Karpas-422 (cell line): ENCODE results near the gene SCLT1. TPM values are rescaled to one million over a fixed set of nuclear protein-coding genes. Genes with fewer than 3 reads are reported as not detected.

Source experiments
- DNase-seq: peaks from one replicate; pipeline ENCODE4 v3.0.0-alpha.2; 2015
- H2AFZ ChIP-seq: fragments of 200-600 bp; sonication (generic); 2 replicates; pipeline ENCODE4 v1.6.1; 2014; ENCODE audit warnings: antibody characterized with exemption, low read length, mixed read lengths
- H3K27ac ChIP-seq: fragments of 200-600 bp; sonication (generic); 2 replicates; pipeline ENCODE4 v1.5.1; 2014; ENCODE audit warnings: mild to moderate bottlenecking, low read length, moderate library complexity
- H3K27me3 ChIP-seq: fragments of 200-600 bp; sonication (generic); 2 replicates; pipeline ENCODE4 v1.6.1; 2014; ENCODE audit warnings: low read length, mixed read lengths
- H3K36me3 ChIP-seq: fragments of 200-600 bp; sonication (generic); 2 replicates; pipeline ENCODE4 v1.6.1; 2014; ENCODE audit warnings: low read length, mixed read lengths; ENCODE audit not compliant: insufficient read depth
- H3K4me1 ChIP-seq: fragments of 200-600 bp; sonication (generic); 2 replicates; pipeline ENCODE4 v1.6.1; 2014; ENCODE audit warnings: mild to moderate bottlenecking, low read length, mixed read lengths
- H3K4me2 ChIP-seq: fragments of 200-600 bp; sonication (generic); 2 replicates; pipeline ENCODE4 v1.6.1; 2014; ENCODE audit warnings: low read length, low read depth, mild to moderate bottlenecking; ENCODE audit not compliant: poor library complexity, severe bottlenecking
- H3K4me3 ChIP-seq: fragments of 200-600 bp; sonication (generic); 2 replicates; pipeline ENCODE4 v1.5.1; 2014; ENCODE audit warnings: mild to moderate bottlenecking, antibody characterized with exemption, low read length, mixed read lengths
- H3K79me2 ChIP-seq: fragments of 200-600 bp; sonication (generic); 2 replicates; pipeline ENCODE4 v1.6.1; 2014; ENCODE audit warnings: mild to moderate bottlenecking, low read length, mixed read lengths
- H3K9ac ChIP-seq: fragments of 200-600 bp; sonication (generic); 2 replicates; pipeline ENCODE4 v1.6.0; 2014; ENCODE audit warnings: low read length
- H3K9me2 ChIP-seq: fragments of 200-600 bp; sonication (generic), shearing (Covaris generic); replicated peaks from 2 replicates; pipeline ENCODE4 v1.6.0; 2014; ENCODE audit warnings: mild to moderate bottlenecking, low read length, moderate library complexity; ENCODE audit not compliant: insufficient read depth
- H3K9me3 ChIP-seq: fragments of 300-700, 200-600 bp; sonication (generic); 2 replicates; pipeline ENCODE4 v1.6.1; 2014; ENCODE audit warnings: low read length, mixed read lengths
- H4K20me1 ChIP-seq: fragments of 200-600 bp; sonication (generic); 2 replicates; pipeline ENCODE4 v1.6.1; 2014; ENCODE audit warnings: mild to moderate bottlenecking, antibody characterized with exemption, low read length, low read depth; ENCODE audit not compliant: insufficient read depth
- total RNA-seq: library from RNA; depleted of rRNA; stranded (reverse); fragments of >200 nt; shearing (Covaris generic); gene quantifications from 2 replicates; pipeline ENCODE4 v1.2.3, GENCODE V29; 2014; ENCODE audit warnings: low replicate concordance

SCLT1 gene
- total RNA-seq, 1 experiment from 2014 or later, result 79.9 TPM

DNA sequence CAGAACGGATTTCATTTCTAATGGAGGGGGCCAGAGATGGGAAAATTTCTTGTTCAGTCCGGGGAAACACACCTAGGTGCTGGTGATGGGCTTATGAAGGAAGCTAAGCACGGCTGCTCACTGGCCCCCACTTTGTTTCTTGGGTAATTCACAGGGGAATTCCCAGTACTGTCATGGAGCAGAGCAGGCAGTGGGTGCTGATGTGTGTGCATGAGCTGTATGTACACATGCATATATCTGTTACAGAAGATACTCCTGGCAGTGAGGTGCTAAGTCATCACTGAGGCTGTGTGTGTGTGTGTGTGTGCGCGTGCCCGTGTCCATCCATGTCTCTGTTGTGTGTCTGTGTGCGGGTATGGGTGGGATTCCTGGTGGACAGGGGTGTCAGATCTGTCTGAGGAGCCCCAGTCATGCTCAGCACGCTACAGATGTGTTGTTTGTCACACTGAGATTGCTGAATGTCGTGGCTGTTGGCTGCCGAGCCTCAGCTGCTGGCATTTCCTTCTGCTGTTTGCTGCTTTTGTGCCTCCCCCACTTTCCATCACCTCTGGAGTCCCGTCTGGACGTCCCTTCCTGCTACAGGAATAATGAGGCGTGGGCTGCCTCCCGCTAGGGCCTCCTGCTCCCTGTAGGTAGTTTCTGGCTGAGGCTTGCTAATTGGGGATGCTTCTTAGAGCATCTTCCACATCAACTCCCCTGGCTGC lies 230.6 kb downstream of the SCLT1 start:
- Histone ChIP-seq H3K9me2 (no peaks in the 10 kb centered on the region), H3K9me3 (no peaks in the 10 kb centered on the region), H3K27me3 (no peaks in the 10 kb centered on the region), H3K79me2 (peaks cover 64% of the 10 kb centered on the region), H2AFZ (no peak overlapping the region), H3K4me1 (peaks cover 42% of the 10 kb centered on the region), H4K20me1 (peaks cover 11% of the 10 kb centered on the region; the same call in 1 of the 2 replicates), H3K4me2 (no peak overlapping the region), H3K36me3 (peaks cover 72% of the 10 kb centered on the region), H3K4me3 (no peak overlapping the region), H3K27ac (0 out of 2 replicates have a peak overlapping the region, but pooled peaks have one; percentile 6), H3K9ac (no peak overlapping the region)
- DNase-seq, result no peak

DNA sequence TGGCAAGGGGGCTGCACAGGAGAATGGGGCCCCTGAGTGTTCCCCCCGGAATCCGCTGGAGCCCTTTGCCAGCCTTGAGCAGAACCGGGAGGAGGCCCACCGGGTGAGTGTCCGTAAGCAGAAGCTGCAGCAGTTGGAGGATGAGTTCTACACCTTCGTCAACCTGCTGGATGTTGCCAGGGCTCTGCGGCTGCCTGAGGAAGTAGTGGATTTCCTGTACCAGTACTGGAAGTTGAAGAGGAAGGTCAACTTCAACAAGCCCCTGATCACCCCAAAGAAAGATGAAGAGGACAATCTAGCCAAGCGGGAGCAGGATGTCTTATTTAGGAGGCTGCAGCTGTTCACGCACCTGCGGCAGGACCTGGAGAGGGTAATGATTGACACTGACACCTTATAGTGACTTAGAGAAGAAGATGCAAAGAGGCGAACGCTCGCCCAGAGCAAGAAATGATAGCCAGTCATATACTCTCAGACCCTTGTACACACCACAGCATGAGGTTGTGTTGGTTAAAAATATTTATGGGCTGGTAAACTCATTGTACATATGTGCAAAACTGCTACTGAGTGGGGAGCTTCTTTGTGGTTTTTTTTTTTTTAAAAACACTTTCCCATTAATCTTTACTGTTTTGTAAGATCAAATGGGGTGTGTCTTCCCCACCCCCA lies 231.4 kb downstream of the SCLT1 start:
- H3K4me1 ChIP-seq, result peaks cover 42% of the 10 kb centered on the region
- H2AFZ ChIP-seq, result no peak overlapping the region
- no peaks in the 10 kb centered on the region for H3K9me3 ChIP-seq
- 0 out of 2 replicates have a peak overlapping the region, but pooled peaks have one; percentile 6 for H3K27ac ChIP-seq
- H3K4me2 ChIP-seq, result no peak overlapping the region
- H3K9ac ChIP-seq, result no peak overlapping the region
- no peak for DNase-seq
- H4K20me1 ChIP-seq, result peaks cover 11% of the 10 kb centered on the region; the same call in 1 of the 2 replicates
- H3K79me2 ChIP-seq, result peaks cover 62% of the 10 kb centered on the region
- H3K36me3 ChIP-seq, result peaks cover 72% of the 10 kb centered on the region
- H3K9me2 ChIP-seq, result no peaks in the 10 kb centered on the region
- no peak overlapping the region for H3K4me3 ChIP-seq
- H3K27me3 ChIP-seq, result no peaks in the 10 kb centered on the region

DNA sequence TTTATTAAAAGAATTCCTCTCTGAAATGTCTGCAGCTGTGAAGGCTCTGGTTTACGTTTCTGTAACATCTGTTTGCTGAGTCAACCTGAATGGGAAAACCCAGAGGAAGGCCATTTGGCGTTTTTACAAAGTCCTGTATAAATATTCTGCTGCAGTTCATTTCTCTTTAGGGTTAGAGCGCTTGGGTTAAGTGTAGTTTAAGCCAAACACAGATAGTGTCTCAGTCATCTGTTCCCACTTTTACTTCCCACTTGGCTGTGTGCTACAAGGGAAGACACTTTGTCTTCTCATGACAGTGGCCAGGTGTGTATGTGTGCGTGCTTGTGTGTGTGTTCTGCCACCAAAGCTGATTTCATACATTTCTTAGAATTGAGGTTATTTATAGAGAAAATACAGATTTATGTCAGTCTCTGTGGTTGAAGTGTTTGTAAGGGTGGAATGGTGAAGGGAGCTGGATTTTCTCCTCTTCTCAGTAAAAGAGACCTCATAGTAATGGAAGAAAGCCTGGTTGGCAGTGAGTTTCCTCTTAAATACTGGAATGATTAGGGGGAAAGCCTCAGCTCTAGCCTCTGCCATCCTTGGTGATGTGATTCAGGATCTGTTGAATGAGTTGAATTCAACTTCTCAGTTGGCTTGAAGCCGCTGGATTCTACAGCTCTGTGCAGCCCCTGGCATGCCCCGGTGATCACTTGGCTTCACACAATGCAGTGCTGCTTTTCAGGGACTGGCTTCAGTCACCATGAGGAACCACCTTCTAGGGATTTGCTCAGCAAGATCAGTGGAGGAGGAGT lies 233.3 kb downstream of the SCLT1 start:
- Histone ChIP-seq H3K79me2 (peaks cover 62% of the 10 kb centered on the region), H3K9me3 (no peaks in the 10 kb centered on the region), H4K20me1 (peaks cover 19% of the 10 kb centered on the region), H3K9me2 (no peaks in the 10 kb centered on the region), H3K9ac (no peak overlapping the region), H2AFZ (no peak overlapping the region), H3K36me3 (peaks cover 74% of the 10 kb centered on the region), H3K4me3 (no peak overlapping the region), H3K27me3 (no peaks in the 10 kb centered on the region), H3K27ac (no peak overlapping the region), H3K4me1 (peaks cover 41% of the 10 kb centered on the region), H3K4me2 (no peak overlapping the region)
- no peak for DNase-seq

DNA sequence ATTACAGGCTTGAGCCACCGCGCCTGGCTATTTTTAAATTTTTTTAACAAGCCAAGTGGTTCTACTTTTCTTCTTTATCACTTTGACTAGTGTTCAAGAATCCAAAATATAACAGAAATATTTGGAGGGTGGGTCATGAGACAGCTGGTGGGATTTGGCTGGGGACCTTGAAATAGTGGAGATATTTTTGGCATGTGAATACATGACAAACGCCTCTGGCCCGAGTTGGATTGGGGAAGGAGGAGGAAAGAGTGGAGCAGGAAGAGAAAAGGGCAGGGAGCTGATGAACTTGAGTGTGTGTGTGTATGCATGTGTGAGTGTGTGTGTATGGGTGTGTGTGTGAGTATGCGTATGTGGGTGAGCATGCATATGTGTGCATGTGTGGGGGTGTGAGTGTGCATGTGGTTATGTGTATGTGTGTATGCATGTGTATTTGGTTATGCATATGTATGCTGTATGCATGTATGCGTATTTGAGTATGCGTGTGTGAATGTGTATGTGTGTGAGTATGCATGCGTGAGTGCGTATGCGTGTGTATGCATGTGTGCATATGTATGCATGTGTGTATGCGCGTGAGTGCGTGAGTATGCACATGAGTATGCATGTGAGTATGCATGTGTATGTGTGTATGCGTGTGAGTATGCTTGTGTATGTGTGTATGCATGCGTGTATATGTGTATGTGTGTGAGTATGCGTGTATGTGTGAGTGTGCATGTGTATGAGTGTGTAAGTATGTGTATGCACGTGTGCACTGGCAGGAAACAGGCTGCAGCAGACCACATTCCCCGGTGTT lies 234.3 kb downstream of the SCLT1 start:
- Histone ChIP-seq H3K9ac (no peak overlapping the region), H3K4me3 (no peak overlapping the region), H3K27me3 (no peaks in the 10 kb centered on the region), H2AFZ (no peak overlapping the region), H3K79me2 (peaks cover 63% of the 10 kb centered on the region), H4K20me1 (peaks cover 19% of the 10 kb centered on the region), H3K27ac (no peak overlapping the region), H3K36me3 (peaks cover 75% of the 10 kb centered on the region), H3K9me2 (no peaks in the 10 kb centered on the region), H3K4me1 (peaks cover 42% of the 10 kb centered on the region), H3K4me2 (no peak overlapping the region), H3K9me3 (no peaks in the 10 kb centered on the region)
- DNase-seq, result no peak

DNA sequence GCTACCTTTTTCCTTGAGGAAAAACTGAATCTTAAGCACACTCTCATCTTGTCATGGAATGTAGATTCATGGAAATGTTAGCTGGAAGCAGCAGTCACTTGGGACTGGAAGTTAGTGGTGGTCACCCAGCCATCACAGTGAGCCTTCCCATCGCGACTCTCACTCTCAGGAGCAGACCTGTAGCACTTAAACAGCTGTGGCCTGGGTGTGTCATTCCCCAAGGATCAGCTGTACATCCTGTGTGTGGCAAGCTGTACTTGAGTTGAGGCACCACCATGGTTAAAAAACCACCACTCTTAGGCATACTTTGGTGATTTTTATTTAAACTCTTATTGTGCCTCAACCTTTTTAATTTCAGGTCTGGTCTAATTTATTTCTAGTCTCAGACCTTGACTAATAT lies 237.1 kb downstream of the SCLT1 start:
- Histone ChIP-seq H3K9me2 (no peaks in the 10 kb centered on the region), H3K79me2 (peaks cover 71% of the 10 kb centered on the region), H3K36me3 (peaks cover 86% of the 10 kb centered on the region), H3K27me3 (no peaks in the 10 kb centered on the region), H3K9ac (no peak overlapping the region), H2AFZ (no peak overlapping the region), H3K4me2 (peak overlapping the region; percentile 45), H3K4me3 (no peak overlapping the region), H4K20me1 (peaks cover 19% of the 10 kb centered on the region), H3K9me3 (no peaks in the 10 kb centered on the region), H3K27ac (peak overlapping the region; percentile 5), H3K4me1 (peaks cover 32% of the 10 kb centered on the region)
- DNase-seq, result no peak

DNA sequence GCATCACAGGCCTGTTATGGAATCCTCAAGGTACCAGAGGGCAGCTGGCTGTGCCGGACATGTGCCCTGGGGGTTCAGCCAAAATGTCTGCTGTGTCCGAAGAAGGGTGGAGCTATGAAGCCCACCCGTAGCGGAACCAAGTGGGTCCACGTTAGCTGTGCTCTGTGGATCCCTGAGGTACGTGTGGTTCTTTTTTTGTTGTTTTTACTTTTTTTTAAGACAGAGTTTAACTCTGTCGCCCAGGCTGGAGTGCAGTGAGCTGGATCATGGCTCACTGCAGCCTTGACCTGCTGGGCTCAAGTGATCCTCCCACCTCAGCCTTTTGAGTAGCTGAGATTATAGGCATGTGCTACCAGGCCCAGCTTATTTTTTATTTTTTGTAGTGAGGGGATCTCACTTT lies 237.7 kb downstream of the SCLT1 start:
- peak overlapping the region; percentile 5 for H3K27ac ChIP-seq
- H3K4me1 ChIP-seq, result peaks cover 32% of the 10 kb centered on the region
- H3K4me3 ChIP-seq, result no peak overlapping the region
- no peaks in the 10 kb centered on the region for H3K27me3 ChIP-seq
- H3K4me2 ChIP-seq, result peak overlapping the region; percentile 45
- H4K20me1 ChIP-seq, result peaks cover 19% of the 10 kb centered on the region
- H3K9me3 ChIP-seq, result no peaks in the 10 kb centered on the region
- H3K36me3 ChIP-seq, result peaks cover 86% of the 10 kb centered on the region
- DNase-seq, result no peak
- no peak overlapping the region for H3K9ac ChIP-seq
- H2AFZ ChIP-seq, result no peak overlapping the region
- H3K79me2 ChIP-seq, result peaks cover 76% of the 10 kb centered on the region
- H3K9me2 ChIP-seq, result no peaks in the 10 kb centered on the region

DNA sequence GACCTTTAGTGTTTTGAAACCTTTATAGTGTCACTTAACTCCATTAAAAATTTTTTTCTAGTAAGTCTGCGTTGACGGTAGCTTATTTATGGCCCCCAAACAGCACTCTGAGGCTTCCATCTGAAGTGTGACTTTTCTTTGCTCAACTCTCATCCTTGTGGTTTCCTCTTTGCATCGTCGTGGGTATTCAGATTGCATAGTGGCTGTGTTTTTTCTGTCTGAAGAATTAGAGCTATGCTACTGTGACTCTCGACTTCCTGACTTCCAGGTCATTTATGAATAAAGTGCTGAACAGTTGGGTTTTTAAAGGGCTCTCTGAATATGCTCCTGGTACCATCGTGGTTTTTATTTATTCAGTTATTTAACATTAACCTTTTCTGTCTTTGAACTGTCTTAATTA lies 238.9 kb downstream of the SCLT1 start:
- H3K9me3 ChIP-seq, result no peaks in the 10 kb centered on the region
- H3K4me3 ChIP-seq, result no peak overlapping the region
- DNase-seq, result no peak
- no peaks in the 10 kb centered on the region for H3K27me3 ChIP-seq
- no peak overlapping the region for H3K27ac ChIP-seq
- no peaks in the 10 kb centered on the region for H3K9me2 ChIP-seq
- H3K9ac ChIP-seq, result no peak overlapping the region
- H3K4me1 ChIP-seq, result peaks cover 32% of the 10 kb centered on the region
- H3K4me2 ChIP-seq, result no peak overlapping the region
- peaks cover 78% of the 10 kb centered on the region for H3K79me2 ChIP-seq
- peaks cover 84% of the 10 kb centered on the region for H3K36me3 ChIP-seq
- no peak overlapping the region for H2AFZ ChIP-seq
- peaks cover 22% of the 10 kb centered on the region for H4K20me1 ChIP-seq
